CD4-positive, alpha-beta T cell treated with Interferon gamma for 1 hour (primary cell): ENCODE measurements around the gene FARS2.

Experiments
- DNase-seq: peaks from one replicate; pipeline ENCODE4 v3.0.0-alpha.2; 2020

The FARS2 gene

GRCh38 chr6:5439749-5440148, 178.4 kb downstream of the FARS2 start:
- no peak for DNase-seq

- DNase-seq = no peak
Observed at GRCh38 chr6:5442319-5442718, 181.0 kb downstream of the FARS2 start.

GRCh38 chr6:5442916-5443315, 181.6 kb downstream of the FARS2 start:
- DNase-seq = no peak

- no peak for DNase-seq
Observed at GRCh38 chr6:5443491-5443890, 182.2 kb downstream of the FARS2 start.

GRCh38 chr6:5446362-5447075, 185.2 kb downstream of the FARS2 start:
- no peak for DNase-seq

- DNase-seq = no peak
Observed at GRCh38 chr6:5447921-5448320, 186.6 kb downstream of the FARS2 start.

- DNase-seq = no peak
Observed at GRCh38 chr6:5450073-5450472, 188.8 kb downstream of the FARS2 start.

- DNase-seq = no peak
Observed at GRCh38 chr6:5453546-5453945, 192.2 kb downstream of the FARS2 start.

- DNase-seq = no peak
Observed at GRCh38 chr6:5455142-5455541, 193.8 kb downstream of the FARS2 start.

GRCh38 chr6:5457041-5457440, 195.7 kb downstream of the FARS2 start:
- no peak for DNase-seq

GRCh38 chr6:5457983-5458683, 196.8 kb downstream of the FARS2 start:
- no peak for DNase-seq

- no peak for DNase-seq
Observed at GRCh38 chr6:5459346-5459745, 198.0 kb downstream of the FARS2 start.

GRCh38 chr6:5461365-5461764, 200.1 kb downstream of the FARS2 start:
- no peak for DNase-seq

GRCh38 chr6:5462856-5463255, 201.5 kb downstream of the FARS2 start:
- DNase-seq = no peak

- no peak for DNase-seq
Observed at GRCh38 chr6:5463690-5464089, 202.4 kb downstream of the FARS2 start.

GRCh38 chr6:5464099-5464885, 203.0 kb downstream of the FARS2 start:
- DNase-seq = no peak

GRCh38 chr6:5466281-5467136, 205.2 kb downstream of the FARS2 start:
- no peak for DNase-seq

GRCh38 chr6:5468586-5468985, 207.3 kb downstream of the FARS2 start:
- no peak for DNase-seq

GRCh38 chr6:5469101-5469846, 208.0 kb downstream of the FARS2 start:
- DNase-seq = no peak

- peak; percentile 61 for DNase-seq
Observed at GRCh38 chr6:5471044-5471443, 209.7 kb downstream of the FARS2 start.

- no peak for DNase-seq
Observed at GRCh38 chr6:5471637-5472398, 210.5 kb downstream of the FARS2 start.
